Fibroblast of lung (primary cell): ENCODE data around the gene DVL1. TPM values are rescaled to one million over a fixed set of nuclear protein-coding genes. Genes with fewer than 3 reads are reported as not detected.

ENCODE experiments used
- DNase-seq, 2 donors: peaks; one replicate each; pipeline versions ENCODE4 v3.0.0 to v3.0.0-alpha.2; 2010; ENCODE audit warnings: low read depth in 2 of 2
- H2AFZ ChIP-seq: 2 replicates; pipeline ENCODE4 v1.5.1; 2012; ENCODE audit warnings: low read length, control low read depth, inconsistent platforms
- H3K27ac ChIP-seq: 2 replicates; pipeline ENCODE4 v1.5.1; 2011; ENCODE audit warnings: low read length, control low read depth; ENCODE audit not compliant: insufficient read depth
- H3K27me3 ChIP-seq: 2 replicates; pipeline ENCODE4 v1.5.1; 2011; ENCODE audit warnings: mild to moderate bottlenecking, low read length; ENCODE audit not compliant: control insufficient read depth, insufficient read depth
- H3K36me3 ChIP-seq: 2 replicates; pipeline ENCODE4 v1.5.1; 2011; ENCODE audit warnings: low read length; ENCODE audit not compliant: control insufficient read depth, insufficient read depth
- H3K4me1 ChIP-seq: 2 replicates; pipeline ENCODE4 v1.5.1; 2011; ENCODE audit warnings: low read length; ENCODE audit not compliant: control insufficient read depth, insufficient read depth; ENCODE audit errors: extremely low read depth
- H3K4me2 ChIP-seq: 2 replicates; pipeline ENCODE4 v1.5.1; 2011; ENCODE audit warnings: low read length, control low read depth; ENCODE audit not compliant: insufficient read depth; ENCODE audit errors: extremely low read depth
- H3K4me3 ChIP-seq, 4 experiments: fragments of 200-600 bp in 1 of 4; sonication (generic) in 1 of 4; replicated peaks in 1 of 4; 2 replicates each; pipeline ENCODE4 v1.5.1; 2011 to 2016; ENCODE audit warnings: low read length in 4 of 4, low read depth in 3 of 4, mild to moderate bottlenecking in 3 of 4, control low read depth in 2 of 4, inconsistent platforms in 1 of 4, mixed read lengths in 1 of 4; ENCODE audit not compliant: insufficient read depth in 1 of 4; ENCODE audit errors: control extremely low read depth in 1 of 4
- H3K79me2 ChIP-seq: 2 replicates; pipeline ENCODE4 v1.5.1; 2012; ENCODE audit warnings: mild to moderate bottlenecking, low read length, inconsistent platforms; ENCODE audit not compliant: control insufficient read depth, insufficient read depth
- H3K9ac ChIP-seq: 2 replicates; pipeline ENCODE4 v1.5.1; 2011; ENCODE audit warnings: mild to moderate bottlenecking, low read length, control low read depth; ENCODE audit not compliant: insufficient read depth
- H3K9me3 ChIP-seq: 2 replicates; pipeline ENCODE4 v1.5.1; 2012; ENCODE audit warnings: low read depth, low read length; ENCODE audit not compliant: control insufficient read depth, insufficient read depth
- H4K20me1 ChIP-seq: 2 replicates; pipeline ENCODE4 v1.5.1; 2011; ENCODE audit warnings: low read length; ENCODE audit not compliant: control insufficient read depth, insufficient read depth; ENCODE audit errors: extremely low read depth
- EZH2 ChIP-seq: IDR thresholded peaks from 2 replicates; pipeline ENCODE4 v1.5.1; 2012; ENCODE audit warnings: low read length, control low read depth, mild to moderate bottlenecking; ENCODE audit errors: missing control alignments
- polyA plus RNA-seq, 2 donors: library from polyadenylated mRNA; depleted of rRNA in 1 of 2; stranded (reverse) in 1 of 2; unstranded in 1 of 2; fragments of >200 nt; gene quantifications; 2 replicates each; pipeline ENCODE4 v1.2.1, GENCODE V29; 2011 to 2012; ENCODE audit warnings: missing spikeins in 1 of 2
- total RNA-seq: library from RNA; depleted of rRNA; stranded (reverse); fragments of >200 nt; gene quantifications from 2 replicates; pipeline ENCODE4 v1.2.1, GENCODE V29; 2014
- TF ChIP-seq, protein P1 (sequence below), 2 donors: IDR thresholded peaks in 1 of 2; conservative IDR thresholded peaks in 1 of 2; 1 replicate in 1 of 2; 2 replicates in 1 of 2; pipeline ENCODE4 v1.5.1; 2011 to 2012; ENCODE audit warnings: low read length in 2 of 2, control low read depth in 1 of 2, inconsistent platforms in 1 of 2, low read depth in 1 of 2, mild to moderate bottlenecking in 1 of 2

Gene DVL1
- total and polyA plus RNA-seq, 2 donors (not counting 1 experiment from before 2014, with no cell fraction given) = 9.1 to 107 TPM

DNA sequence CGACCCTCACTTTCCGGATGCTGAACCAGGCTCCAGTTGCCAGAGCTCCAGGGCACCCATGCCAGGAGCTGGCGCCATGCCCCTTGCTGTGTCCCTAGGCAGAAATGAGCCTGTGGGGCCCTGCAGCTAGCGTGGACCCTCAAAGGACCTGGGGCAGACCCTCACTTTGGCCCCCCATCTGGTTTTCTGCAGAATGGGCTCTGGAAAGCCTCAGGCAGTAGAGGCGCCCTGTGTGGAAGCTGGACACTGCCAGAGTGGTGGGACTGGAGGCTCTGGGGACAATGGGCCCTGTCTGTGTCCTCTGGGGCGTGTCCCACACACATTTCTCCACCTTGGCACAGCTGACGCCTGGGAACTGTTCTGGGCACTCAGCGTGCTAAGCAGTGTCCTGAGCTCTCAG lies 32.1 kb upstream of the DVL1 start:
- no peak overlapping the region for H3K4me2 ChIP-seq
- H3K36me3 ChIP-seq = peaks cover 8% of the 10 kb centered on the region
- no peaks in the 10 kb centered on the region for H3K4me1 ChIP-seq
- no peak overlapping the region for H3K9ac ChIP-seq
- H2AFZ ChIP-seq = no peak overlapping the region
- TF ChIP-seq, protein P1, sequence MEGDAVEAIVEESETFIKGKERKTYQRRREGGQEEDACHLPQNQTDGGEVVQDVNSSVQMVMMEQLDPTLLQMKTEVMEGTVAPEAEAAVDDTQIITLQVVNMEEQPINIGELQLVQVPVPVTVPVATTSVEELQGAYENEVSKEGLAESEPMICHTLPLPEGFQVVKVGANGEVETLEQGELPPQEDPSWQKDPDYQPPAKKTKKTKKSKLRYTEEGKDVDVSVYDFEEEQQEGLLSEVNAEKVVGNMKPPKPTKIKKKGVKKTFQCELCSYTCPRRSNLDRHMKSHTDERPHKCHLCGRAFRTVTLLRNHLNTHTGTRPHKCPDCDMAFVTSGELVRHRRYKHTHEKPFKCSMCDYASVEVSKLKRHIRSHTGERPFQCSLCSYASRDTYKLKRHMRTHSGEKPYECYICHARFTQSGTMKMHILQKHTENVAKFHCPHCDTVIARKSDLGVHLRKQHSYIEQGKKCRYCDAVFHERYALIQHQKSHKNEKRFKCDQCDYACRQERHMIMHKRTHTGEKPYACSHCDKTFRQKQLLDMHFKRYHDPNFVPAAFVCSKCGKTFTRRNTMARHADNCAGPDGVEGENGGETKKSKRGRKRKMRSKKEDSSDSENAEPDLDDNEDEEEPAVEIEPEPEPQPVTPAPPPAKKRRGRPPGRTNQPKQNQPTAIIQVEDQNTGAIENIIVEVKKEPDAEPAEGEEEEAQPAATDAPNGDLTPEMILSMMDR (conservative IDR thresholded peaks at IDR 0.05 in 1 of 2, IDR thresholded peaks at IDR 0.05 in 1 of 2; ENCODE audit: low read depth in 1 of 2, low read length in 2 of 2) = no peak
- no peak for TF ChIP-seq EZH2
- H4K20me1 ChIP-seq = no peaks in the 10 kb centered on the region
- DNase-seq = no peak
- H3K9me3 ChIP-seq = no peaks in the 10 kb centered on the region
- H3K4me3 ChIP-seq = no peak overlapping the region
- H3K27ac ChIP-seq = no peak overlapping the region
- peaks cover 1% of the 10 kb centered on the region for H3K79me2 ChIP-seq
- H3K27me3 ChIP-seq = no peaks in the 10 kb centered on the region

GRCh38 chr1:1380860-1381259 lies 31.6 kb upstream of the DVL1 start:
- TF ChIP-seq, protein P1 (conservative IDR thresholded peaks at IDR 0.05 in 1 of 2, IDR thresholded peaks at IDR 0.05 in 1 of 2; ENCODE audit: low read depth in 1 of 2, low read length in 2 of 2) = no peak
- TF ChIP-seq EZH2 = no peak
- Histone ChIP-seq H3K4me1 (peaks cover 2% of the 10 kb centered on the region), H3K4me2 (no peak overlapping the region), H4K20me1 (no peaks in the 10 kb centered on the region), H3K27me3 (no peaks in the 10 kb centered on the region), H3K9me3 (no peaks in the 10 kb centered on the region), H3K27ac (no peak overlapping the region), H3K79me2 (peaks cover 1% of the 10 kb centered on the region), H2AFZ (no peak overlapping the region), H3K4me3 (no peak overlapping the region), H3K36me3 (peaks cover 5% of the 10 kb centered on the region), H3K9ac (no peak overlapping the region)
- DNase-seq = no peak

- peaks cover 22% of the 10 kb centered on the region for H3K79me2 ChIP-seq
- DNase-seq = no peak
- TF ChIP-seq, protein P1 (conservative IDR thresholded peaks at IDR 0.05 in 1 of 2, IDR thresholded peaks at IDR 0.05 in 1 of 2; ENCODE audit: low read depth in 1 of 2, low read length in 2 of 2) = no peak
- TF ChIP-seq EZH2 = no peak
- H3K9me3 ChIP-seq = no peaks in the 10 kb centered on the region
- no peak overlapping the region for H3K27ac ChIP-seq
- H4K20me1 ChIP-seq = no peaks in the 10 kb centered on the region
- H3K4me1 ChIP-seq = peaks cover 7% of the 10 kb centered on the region
- H3K27me3 ChIP-seq = no peaks in the 10 kb centered on the region
- no peak overlapping the region for H2AFZ ChIP-seq
- no peak overlapping the region for H3K4me2 ChIP-seq
- H3K9ac ChIP-seq = no peak overlapping the region
- H3K36me3 ChIP-seq = peaks cover 12% of the 10 kb centered on the region
- no peak overlapping the region for H3K4me3 ChIP-seq
These were observed 28.5 kb upstream of the DVL1 start for GRCh38 chr1:1377540-1378205.
